ENCODE results near the gene UNC50. TPM values are rescaled to one million over a fixed set of nuclear protein-coding genes. Genes with fewer than 3 reads are reported as not detected.
"Not testable (repeated sequence)": the region's sequence is repeated elsewhere in the genome, so short reads cannot be mapped to it uniquely, and the experiment has no call there.

Gene UNC50
- total RNA-seq, 2 experiments from 2014 or later = 29.8 to 30.9 TPM

GRCh38 chr2:98586551-98587140 is 21.7 kb upstream of the UNC50 start:
- no peak overlapping the region for H3K27ac Mint-ChIP-seq
- peaks cover 4% of the 10 kb centered on the region for H3K36me3 Mint-ChIP-seq

GRCh38 chr2:98588880-98589431 is 19.4 kb upstream of the UNC50 start:
- peaks cover 21% of the 10 kb centered on the region for H3K36me3 Mint-ChIP-seq
- H3K4me3 Mint-ChIP-seq = no peak overlapping the region
- peaks cover 2% of the 10 kb centered on the region for H3K4me1 Mint-ChIP-seq
- DNase-seq = no peak
- peak overlapping the region; percentile 40 for H3K27ac Mint-ChIP-seq
- peaks cover 4% of the 10 kb centered on the region for H3K9me3 Mint-ChIP-seq
- H3K27me3 Mint-ChIP-seq = no peaks in the 10 kb centered on the region

More at GRCh38 chr2:98586551-98587140, 21.7 kb upstream of the UNC50 start:
- no peaks in the 10 kb centered on the region for H3K9me3 Mint-ChIP-seq
- H3K27me3 Mint-ChIP-seq = no peaks in the 10 kb centered on the region
- H3K4me3 Mint-ChIP-seq = no peak overlapping the region
- H3K4me1 Mint-ChIP-seq = peaks cover 2% of the 10 kb centered on the region
- DNase-seq = no peak

GRCh38 chr2:98589489-98589888 is 18.9 kb upstream of the UNC50 start:
- peaks cover 2% of the 10 kb centered on the region for H3K4me1 Mint-ChIP-seq
- H3K27ac Mint-ChIP-seq = no peak overlapping the region
- DNase-seq = no peak
- H3K9me3 Mint-ChIP-seq = peaks cover 5% of the 10 kb centered on the region
- no peaks in the 10 kb centered on the region for H3K27me3 Mint-ChIP-seq
- peaks cover 26% of the 10 kb centered on the region for H3K36me3 Mint-ChIP-seq
- H3K4me3 Mint-ChIP-seq = no peak overlapping the region

- H3K36me3 Mint-ChIP-seq = peaks cover 42% of the 10 kb centered on the region
- no peak for DNase-seq
- peaks cover 4% of the 10 kb centered on the region for H3K4me1 Mint-ChIP-seq
- H3K27ac Mint-ChIP-seq = no peak overlapping the region
- no peak overlapping the region for H3K4me3 Mint-ChIP-seq
- H3K27me3 Mint-ChIP-seq = no peaks in the 10 kb centered on the region
- peaks cover 7% of the 10 kb centered on the region for H3K9me3 Mint-ChIP-seq
These were observed 15.8 kb upstream of the UNC50 start for GRCh38 chr2:98592565-98592964.

GRCh38 chr2:98594665-98595064 is 13.7 kb upstream of the UNC50 start:
- not testable (repeated sequence) for H3K27ac Mint-ChIP-seq, H3K4me3 Mint-ChIP-seq, H3K9me3 Mint-ChIP-seq, DNase-seq, H3K4me1 Mint-ChIP-seq, H3K27me3 Mint-ChIP-seq
- H3K36me3 Mint-ChIP-seq = peaks cover 52% of the 10 kb centered on the region

GRCh38 chr2:98598781-98599428 is 9.5 kb upstream of the UNC50 start:
- Mint-ChIP-seq H3K36me3 (peaks cover 37% of the 10 kb centered on the region), H3K9me3 (peaks cover 3% of the 10 kb centered on the region), H3K4me1 (peaks cover 8% of the 10 kb centered on the region), H3K27me3 (no peaks in the 10 kb centered on the region), H3K27ac (peak overlapping the region; percentile 32), H3K4me3 (no peak overlapping the region)
- DNase-seq = no peak

GRCh38 chr2:98601532-98602132 is 6.8 kb upstream of the UNC50 start:
- Mint-ChIP-seq H3K4me3 (no peak overlapping the region), H3K36me3 (peaks cover 24% of the 10 kb centered on the region), H3K9me3 (no peaks in the 10 kb centered on the region), H3K4me1 (peaks cover 28% of the 10 kb centered on the region), H3K27me3 (no peaks in the 10 kb centered on the region), H3K27ac (peak overlapping the region; percentile 34)
- DNase-seq = no peak

- peaks cover 31% of the 10 kb centered on the region for H3K4me1 Mint-ChIP-seq
- H3K27me3 Mint-ChIP-seq = no peaks in the 10 kb centered on the region
- peaks cover 16% of the 10 kb centered on the region for H3K36me3 Mint-ChIP-seq
- H3K9me3 Mint-ChIP-seq = no peaks in the 10 kb centered on the region
- peak overlapping the region; percentile 64 for H3K27ac Mint-ChIP-seq
- DNase-seq = no peak
- H3K4me3 Mint-ChIP-seq = no peak overlapping the region
These were observed 3.8 kb upstream of the UNC50 start for GRCh38 chr2:98604547-98604946.

- H3K27me3 Mint-ChIP-seq = no peaks in the 10 kb centered on the region
- no peak overlapping the region for H3K4me3 Mint-ChIP-seq
- H3K36me3 Mint-ChIP-seq = peaks cover 18% of the 10 kb centered on the region
These were observed 3.3 kb upstream of the UNC50 start for GRCh38 chr2:98605076-98605475.

GRCh38 chr2:98606431-98606830 is 2.0 kb upstream of the UNC50 start:
- no peak for DNase-seq
- peak overlapping the region; percentile 84 for H3K27ac Mint-ChIP-seq
- H3K9me3 Mint-ChIP-seq = no peaks in the 10 kb centered on the region
- peaks cover 22% of the 10 kb centered on the region for H3K36me3 Mint-ChIP-seq
- peak overlapping the region; percentile 83 for H3K4me3 Mint-ChIP-seq
- H3K27me3 Mint-ChIP-seq = no peaks in the 10 kb centered on the region
- H3K4me1 Mint-ChIP-seq = peaks cover 48% of the 10 kb centered on the region

More at GRCh38 chr2:98605076-98605475, 3.3 kb upstream of the UNC50 start:
- Mint-ChIP-seq H3K4me1 (peaks cover 34% of the 10 kb centered on the region), H3K27ac (peak overlapping the region; percentile 64), H3K9me3 (no peaks in the 10 kb centered on the region)
- DNase-seq = no peak

- Mint-ChIP-seq H3K9me3 (no peaks in the 10 kb centered on the region), H3K4me1 (peaks cover 50% of the 10 kb centered on the region), H3K36me3 (peaks cover 22% of the 10 kb centered on the region), H3K27me3 (no peaks in the 10 kb centered on the region), H3K27ac (peak overlapping the region; percentile 84), H3K4me3 (peak overlapping the region; percentile 83)
- no peak for DNase-seq
These were observed 1.3 kb upstream of the UNC50 start for GRCh38 chr2:98607104-98607503.

GRCh38 chr2:98607741-98608115 is 661 bp upstream of the UNC50 start:
- H3K9me3 Mint-ChIP-seq = no peaks in the 10 kb centered on the region
- DNase-seq = no peak
- peak overlapping the region; percentile 84 for H3K27ac Mint-ChIP-seq
- H3K27me3 Mint-ChIP-seq = no peaks in the 10 kb centered on the region
- peak overlapping the region; percentile 83 for H3K4me3 Mint-ChIP-seq
- peaks cover 22% of the 10 kb centered on the region for H3K36me3 Mint-ChIP-seq
- H3K4me1 Mint-ChIP-seq = peaks cover 50% of the 10 kb centered on the region

- H3K27ac Mint-ChIP-seq = peak overlapping the region; percentile 84
- no peak for DNase-seq
- H3K4me1 Mint-ChIP-seq = peaks cover 55% of the 10 kb centered on the region
- H3K9me3 Mint-ChIP-seq = no peaks in the 10 kb centered on the region
- H3K4me3 Mint-ChIP-seq = peak overlapping the region; percentile 83
- H3K36me3 Mint-ChIP-seq = peaks cover 28% of the 10 kb centered on the region
- H3K27me3 Mint-ChIP-seq = no peaks in the 10 kb centered on the region
These were observed 694 bp downstream of the UNC50 start for GRCh38 chr2:98608962-98609604.

GRCh38 chr2:98614024-98614739 is 5.8 kb downstream of the UNC50 start:
- Mint-ChIP-seq H3K27ac (no peak overlapping the region), H3K27me3 (no peaks in the 10 kb centered on the region), H3K4me1 (peaks cover 50% of the 10 kb centered on the region), H3K9me3 (no peaks in the 10 kb centered on the region), H3K36me3 (peaks cover 48% of the 10 kb centered on the region), H3K4me3 (no peak overlapping the region)
- DNase-seq = no peak

Data from activated naive CD8-positive, alpha-beta T cell treated with anti-CD3 and anti-CD28 coated beads for 36 hours (primary cell).